Gastrocnemius medialis (tissue), 4 donors: ENCODE results near the gene FBXW11.

ENCODE experiments used
- CTCF ChIP-seq, 5 experiments: fragments of 450-650 bp in 3 of 5; fragments of 200-600 bp in 2 of 5; sonication (generic) in 2 of 5; IDR thresholded peaks in 4 of 5; conservative IDR thresholded peaks in 1 of 5; 1 replicate in 4 of 5; 2 replicates in 1 of 5; pipeline ENCODE4 v1.5.1; 2016 to 2019; ENCODE audit warnings: antibody characterized with exemption in 5 of 5, mild to moderate bottlenecking in 3 of 5, moderate library complexity in 3 of 5
- POLR2A ChIP-seq, 2 donors: fragments of 450-650 bp; IDR thresholded peaks; one replicate each; pipeline ENCODE4 v1.6.1; 2017; ENCODE audit warnings: antibody characterized with exemption in 2 of 2, mild to moderate bottlenecking in 2 of 2, moderate library complexity in 2 of 2

GRCh38 chr5:171951218-171951617, 55.2 kb downstream of the FBXW11 start:
- TF ChIP-seq CTCF (IDR thresholded peaks at IDR 0.05 in 4 of 5, conservative IDR thresholded peaks at IDR 0.05 in 1 of 5) (no peak), POLR2A (IDR thresholded peaks at IDR 0.05) (no peak)
